NCI-H510A (cell line): ENCODE results near the gene EFHB.
"Not testable (repeated sequence)": the region's sequence is repeated elsewhere in the genome, so short reads cannot be mapped to it uniquely, and the experiment has no call there.

Experiments
- DNase-seq: peaks from one replicate; lab custom pipeline; 2025; lab: John Stamatoyannopoulos, UW

EFHB gene, protein sequence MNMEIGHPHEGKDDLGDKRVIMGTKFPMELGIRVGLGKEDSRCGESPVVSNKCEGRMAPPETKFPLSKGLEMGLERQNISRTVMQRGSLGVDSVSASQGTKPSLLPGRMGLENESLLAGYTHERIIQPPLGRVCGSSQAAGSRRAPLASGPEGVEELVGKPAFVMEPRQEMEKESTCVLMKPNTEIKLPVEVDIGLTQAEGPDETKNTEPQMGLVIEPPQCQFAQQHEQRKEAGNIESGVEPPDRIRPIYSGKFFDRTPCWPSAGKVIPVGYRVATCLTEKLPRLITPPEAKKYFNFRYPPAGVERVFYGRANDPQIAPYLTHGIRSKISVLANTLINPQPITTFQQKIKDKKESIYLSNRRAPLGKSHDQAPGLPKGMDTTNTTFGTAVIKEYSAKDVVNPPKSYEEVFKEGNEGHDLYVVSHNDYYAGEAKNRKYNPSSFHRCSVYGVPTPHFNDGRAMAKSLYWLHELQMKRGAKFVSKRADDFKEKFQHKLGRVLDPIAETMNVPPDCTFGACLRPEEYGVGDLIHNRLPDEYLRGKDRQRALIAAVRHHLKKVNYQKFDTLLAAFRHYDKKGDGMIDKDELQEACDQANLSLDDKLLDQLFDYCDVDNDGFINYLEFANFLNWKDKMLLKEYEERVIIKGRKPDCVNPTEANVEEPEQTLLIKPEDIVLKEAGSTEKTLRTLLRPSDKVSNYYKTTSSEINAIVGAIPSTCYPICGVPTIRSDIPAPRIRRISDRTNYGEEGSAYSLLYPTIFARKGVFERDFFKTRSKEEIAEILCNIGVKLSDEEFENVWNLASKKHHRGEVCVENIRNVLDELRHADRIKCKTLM

DNA sequence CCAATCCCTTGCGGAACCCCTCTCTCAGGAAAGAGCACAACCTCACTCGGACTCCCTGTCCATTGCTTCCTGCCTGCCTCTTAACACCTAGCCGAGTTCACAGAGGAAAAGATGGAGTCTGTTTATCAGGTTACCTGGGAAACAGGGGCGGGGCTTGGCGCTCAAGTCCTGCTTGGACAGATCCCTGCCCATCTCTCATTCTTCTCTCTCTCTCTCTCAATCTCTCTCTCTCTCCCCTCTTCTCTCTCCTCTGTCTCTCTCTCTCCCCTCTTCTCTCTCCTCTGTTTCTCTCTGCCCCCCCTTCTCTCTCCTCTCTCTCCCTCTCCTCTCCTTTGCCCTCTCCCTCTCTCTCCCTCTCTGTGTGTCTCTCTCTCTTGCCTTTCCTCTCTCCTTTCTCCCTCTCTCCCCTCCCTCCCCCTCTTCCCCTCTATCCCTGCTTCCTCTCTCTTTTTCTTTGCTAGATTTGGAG lies at the start of gene EFHB:
EFHB (minus strand) TSS at position 120 of the 469 bp plus-strand sequence. CDS start 199 bp downstream, outside the sequence.
- peak; percentile 68 for DNase-seq

DNA sequence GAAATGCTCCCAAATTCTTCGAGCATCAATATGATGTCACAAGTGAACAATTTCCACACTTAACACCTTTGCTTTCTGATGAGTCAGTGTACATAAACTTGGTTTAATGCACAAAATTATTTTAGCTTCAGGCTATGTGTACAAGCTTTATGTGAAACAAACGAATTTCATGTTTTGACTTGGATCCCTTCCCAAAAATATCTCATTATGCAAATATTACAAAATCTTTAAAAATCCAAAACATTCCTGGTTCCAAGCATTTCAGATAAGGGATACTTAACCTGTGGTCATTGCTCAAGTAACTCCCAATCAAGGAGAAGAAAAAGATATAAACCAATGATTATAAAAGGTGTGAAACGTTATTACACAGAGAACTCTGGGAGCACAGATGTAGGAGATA lies 38.0 kb upstream of the EFHB start:
- DNase-seq: no peak

DNA sequence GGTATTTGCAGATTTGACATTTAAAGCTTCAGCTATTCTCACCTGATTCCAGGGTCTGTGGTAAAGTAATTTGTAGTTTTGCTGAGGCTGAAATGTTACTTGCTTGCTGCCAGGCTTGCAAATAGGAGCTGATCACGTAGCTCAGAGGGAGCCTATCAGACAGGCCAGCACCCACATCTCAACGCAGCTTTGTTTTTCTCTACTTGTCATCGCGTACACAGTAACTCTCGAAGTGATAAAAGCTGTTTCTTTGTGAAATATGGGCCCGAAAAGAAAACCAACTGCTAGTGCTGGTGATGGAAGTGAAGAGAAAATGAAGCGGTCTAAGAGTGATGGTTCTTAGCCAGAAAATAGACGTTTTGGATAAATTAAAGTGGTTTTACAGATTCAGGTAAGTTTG lies 36.3 kb upstream of the EFHB start:
- no peak for DNase-seq

DNA sequence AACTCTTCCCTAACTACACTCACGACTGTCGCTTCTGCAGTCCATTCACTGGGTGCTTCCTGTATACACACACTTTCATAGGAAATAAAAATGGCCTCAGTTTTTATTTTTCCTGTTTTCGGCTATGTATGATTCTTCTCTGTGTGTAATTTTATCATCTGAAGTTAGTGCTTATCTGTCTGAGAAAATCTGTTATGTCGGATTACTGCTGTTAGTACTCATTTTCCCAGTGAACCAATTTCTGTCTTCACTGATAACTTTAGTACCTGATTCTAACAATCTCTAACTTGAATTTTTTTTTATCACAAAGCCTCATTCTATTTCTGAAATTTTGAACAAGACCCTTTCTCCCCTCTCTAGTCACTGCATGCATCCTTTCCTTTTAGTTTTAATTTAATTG lies 33.8 kb upstream of the EFHB start:
- DNase-seq: no peak

DNA sequence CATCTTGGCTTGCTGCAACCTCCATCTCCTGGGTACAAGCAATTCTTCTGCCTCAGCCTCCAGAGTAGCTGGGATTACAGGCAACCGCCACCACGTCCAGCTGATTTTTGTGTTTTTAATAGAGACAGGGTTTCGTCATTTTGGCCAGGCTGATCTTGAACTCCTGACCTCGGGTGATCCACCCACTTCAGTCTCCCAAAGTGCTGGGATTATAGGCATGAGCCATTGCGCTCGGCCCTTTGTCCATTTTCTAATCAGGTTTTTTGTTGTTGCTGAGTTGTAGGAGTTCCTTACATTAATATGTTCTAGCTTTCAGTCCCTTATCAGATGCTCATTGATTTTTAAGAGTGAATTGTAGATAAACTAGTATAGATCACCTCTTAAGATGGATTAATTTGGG lies 33.2 kb upstream of the EFHB start:
- DNase-seq: no peak

DNA sequence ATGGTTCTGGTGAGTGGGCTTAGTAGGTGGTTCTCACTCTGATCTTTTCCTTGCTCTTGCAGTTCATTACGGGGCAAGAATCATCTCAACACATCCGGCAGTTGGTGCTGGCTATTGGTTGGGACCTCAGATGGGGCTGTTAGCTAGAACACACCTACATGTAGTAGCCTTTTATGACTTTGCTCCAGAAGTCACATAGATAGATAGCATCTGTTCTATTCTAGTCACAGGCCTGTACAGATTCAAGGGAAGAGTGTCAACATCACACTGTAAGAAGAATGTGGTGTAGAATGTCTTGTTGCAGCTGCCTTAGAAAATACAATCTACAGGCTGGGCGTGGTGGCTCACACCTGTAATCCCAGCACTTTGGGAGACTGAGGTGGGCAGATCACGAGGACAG lies 27.9 kb upstream of the EFHB start:
- DNase-seq: no peak

DNA sequence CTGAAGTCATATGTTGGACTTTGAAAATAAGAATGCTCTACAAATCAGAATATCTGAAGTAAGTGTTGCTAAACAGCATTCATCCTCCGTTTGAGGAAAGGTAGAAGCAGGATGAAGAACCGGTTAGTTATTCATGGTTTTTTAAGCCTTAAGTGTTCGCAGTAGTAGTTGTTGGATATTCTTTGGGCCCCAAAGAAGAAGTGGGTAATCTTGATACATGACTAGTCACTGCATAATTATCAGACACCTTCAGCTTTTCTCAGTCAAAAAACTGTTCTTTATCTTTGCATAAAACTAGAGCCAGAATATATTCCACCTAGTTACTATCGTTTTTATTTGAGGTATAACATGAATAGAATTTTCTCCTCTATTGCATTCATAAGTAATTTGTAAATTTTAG lies 26.7 kb upstream of the EFHB start:
- no peak for DNase-seq

DNA sequence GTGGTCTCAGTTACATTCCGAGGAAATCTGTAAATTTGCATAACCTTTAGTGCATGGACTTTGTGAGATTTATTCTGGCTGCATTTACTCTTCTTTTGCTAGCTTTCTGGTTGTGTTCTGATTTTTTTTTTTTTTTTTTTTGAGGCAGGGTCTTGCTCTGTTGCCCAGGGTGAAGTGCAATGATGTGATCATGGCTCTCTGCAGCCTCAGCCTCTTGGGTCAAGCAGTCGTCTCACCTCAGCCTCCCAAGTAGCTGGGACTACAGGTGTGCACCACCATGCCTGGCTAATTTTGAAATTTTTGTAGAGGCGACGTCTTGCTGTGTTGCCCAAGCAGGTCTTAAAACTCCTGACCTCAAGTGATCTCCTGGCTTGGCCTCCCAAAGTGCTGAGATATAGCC lies 25.5 kb upstream of the EFHB start:
- DNase-seq: no peak

DNA sequence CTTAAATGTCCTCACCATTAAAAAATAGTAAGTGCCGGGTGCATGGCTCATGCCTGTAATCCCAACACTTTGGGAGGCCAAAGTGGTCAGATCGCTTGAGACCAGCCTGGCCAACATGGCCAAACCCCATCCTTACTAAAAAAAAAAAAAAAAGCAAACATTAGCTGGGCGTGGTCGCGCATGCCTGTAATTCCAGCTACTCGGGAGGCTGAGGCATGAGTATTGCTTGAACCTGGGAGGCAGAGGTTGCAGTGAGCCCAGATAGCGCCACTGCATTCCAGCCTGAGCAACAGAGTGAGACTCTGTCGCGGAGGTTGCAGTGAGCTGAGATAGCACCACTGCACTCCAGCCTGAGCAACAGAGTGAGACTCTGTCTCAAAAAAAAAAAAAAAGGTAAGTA lies 23.3 kb upstream of the EFHB start:
- DNase-seq: not testable (repeated sequence)

DNA sequence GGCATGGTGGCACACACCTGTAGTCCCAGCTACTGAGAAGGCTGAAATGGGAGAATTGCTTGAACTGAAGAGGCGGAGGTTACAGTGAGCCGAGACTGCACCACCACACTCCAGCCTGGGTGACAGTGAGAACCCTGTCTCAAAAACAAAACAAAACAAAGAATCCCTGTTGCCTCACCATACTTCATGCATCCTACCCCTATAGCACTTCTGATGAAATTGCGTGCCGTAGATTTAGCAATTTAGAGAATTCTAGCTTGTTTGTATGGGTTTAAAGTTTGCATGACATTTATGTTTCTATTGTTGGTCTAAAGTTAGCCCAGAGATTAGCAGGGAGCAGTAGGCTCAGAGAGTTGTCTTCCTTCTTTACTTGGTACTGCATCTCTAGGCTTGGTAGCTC lies 20.7 kb upstream of the EFHB start:
- DNase-seq: no peak

DNA sequence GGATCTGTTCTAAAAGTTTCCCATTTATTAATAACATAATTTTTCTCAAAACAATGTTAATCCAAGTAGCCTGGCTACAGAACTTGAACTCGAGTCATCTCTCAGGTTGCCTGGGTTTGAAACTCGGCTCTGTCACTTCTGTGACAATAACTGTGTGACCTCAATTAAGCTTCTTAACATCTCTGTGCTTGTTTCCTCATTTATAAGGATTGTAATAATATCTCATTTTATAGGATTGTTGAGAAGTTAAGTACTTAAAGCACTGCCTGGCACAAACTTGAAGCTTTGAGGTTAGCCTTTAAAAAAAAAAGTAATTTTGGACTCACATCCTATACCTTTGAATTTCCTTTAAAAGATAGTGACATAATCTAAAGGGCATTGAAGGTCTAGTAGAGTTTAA lies 16.3 kb upstream of the EFHB start:
- no peak for DNase-seq

DNA sequence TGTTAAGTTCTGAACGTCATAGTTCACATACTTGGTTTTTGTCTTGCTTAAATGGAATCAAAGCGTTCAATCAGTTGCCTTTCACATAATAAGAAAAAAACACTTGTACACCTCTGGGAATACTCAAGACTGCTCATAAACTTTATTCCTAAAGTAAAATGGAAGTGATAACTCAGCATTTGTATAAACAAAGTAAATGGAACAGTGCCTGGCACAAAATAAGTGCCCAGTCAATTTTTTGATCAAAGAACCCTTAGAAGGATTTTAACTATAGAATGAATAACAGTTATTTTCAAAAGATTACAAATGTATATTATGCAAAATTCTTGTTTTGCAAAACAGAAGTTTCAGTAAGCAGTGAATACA lies 14.2 kb upstream of the EFHB start:
- no peak for DNase-seq

DNA sequence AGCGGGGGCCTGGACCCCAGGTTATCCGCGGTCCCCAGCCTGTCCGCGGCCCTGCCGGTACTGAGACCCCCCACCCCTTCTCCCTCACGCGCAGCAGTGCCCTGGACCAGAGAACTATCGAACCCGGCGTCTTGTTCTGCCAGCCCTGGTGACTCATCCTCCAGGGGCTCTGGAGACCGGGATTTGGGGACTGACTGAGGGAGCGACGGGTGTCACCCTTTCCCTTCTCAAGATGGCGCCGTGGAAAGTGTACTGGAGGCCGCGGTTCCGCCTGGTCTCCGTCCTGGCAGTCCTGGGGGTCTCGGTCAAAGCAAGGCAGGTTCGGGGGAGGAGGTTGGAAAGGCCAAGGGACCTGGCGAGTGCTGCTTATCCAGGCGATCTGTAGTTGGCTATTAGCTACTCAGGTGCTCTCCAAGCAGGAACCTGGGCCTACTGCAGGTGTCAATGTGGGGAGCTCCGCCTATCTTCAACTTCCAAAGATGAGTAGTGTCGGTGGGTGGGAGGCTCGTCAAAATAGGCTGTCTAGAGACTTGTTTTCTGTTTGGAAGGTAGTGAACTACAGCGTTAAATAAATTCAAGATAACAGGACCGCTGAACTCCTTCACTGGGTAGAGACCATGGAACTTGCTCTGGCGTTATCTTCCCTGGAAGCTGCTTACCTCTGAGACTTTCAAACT lies 13.7 kb upstream of the EFHB start:
- DNase-seq: peak; percentile 19

DNA sequence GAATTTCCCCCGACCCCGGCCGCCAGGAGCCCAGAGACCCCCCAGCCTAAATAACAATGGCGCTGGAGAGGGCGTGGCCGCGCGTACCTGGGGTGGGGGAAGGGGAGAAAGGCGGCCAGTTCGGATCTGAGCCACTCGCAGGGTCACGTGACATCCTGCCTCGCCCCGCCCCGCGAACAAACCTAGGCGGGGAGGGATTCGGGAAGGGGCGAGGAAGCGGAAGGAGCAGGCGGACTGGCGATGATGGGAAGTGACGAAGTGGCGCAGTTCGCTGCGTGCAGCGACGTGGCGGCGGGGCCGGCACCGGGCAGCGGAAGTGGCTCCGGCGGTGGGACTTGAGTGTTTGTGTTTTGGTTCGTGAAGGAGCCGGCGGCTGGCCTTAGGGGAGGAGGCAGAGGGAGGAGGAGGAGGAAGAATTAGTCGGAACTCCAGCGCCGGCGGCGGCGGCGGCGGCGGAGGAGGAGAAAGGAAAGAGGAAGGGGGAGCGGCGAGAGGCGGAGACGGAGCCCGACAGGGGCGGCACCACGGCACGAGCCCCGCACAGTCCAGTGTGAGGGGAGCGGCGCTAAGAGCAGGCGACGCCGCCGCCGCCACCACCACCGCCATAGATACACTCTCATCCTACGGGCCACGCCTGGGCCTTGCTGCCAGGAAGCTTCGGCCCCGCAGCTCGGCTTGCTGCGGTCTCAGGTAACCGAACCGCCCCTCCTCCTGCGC lies 13.0 kb upstream of the EFHB start, which contains the start of gene RAB5A:
RAB5A (plus strand) TSS at position 266 of the 717 bp plus-strand sequence. CDS start 3,802 bp downstream, outside the sequence.
- DNase-seq: peak; percentile 93

DNA sequence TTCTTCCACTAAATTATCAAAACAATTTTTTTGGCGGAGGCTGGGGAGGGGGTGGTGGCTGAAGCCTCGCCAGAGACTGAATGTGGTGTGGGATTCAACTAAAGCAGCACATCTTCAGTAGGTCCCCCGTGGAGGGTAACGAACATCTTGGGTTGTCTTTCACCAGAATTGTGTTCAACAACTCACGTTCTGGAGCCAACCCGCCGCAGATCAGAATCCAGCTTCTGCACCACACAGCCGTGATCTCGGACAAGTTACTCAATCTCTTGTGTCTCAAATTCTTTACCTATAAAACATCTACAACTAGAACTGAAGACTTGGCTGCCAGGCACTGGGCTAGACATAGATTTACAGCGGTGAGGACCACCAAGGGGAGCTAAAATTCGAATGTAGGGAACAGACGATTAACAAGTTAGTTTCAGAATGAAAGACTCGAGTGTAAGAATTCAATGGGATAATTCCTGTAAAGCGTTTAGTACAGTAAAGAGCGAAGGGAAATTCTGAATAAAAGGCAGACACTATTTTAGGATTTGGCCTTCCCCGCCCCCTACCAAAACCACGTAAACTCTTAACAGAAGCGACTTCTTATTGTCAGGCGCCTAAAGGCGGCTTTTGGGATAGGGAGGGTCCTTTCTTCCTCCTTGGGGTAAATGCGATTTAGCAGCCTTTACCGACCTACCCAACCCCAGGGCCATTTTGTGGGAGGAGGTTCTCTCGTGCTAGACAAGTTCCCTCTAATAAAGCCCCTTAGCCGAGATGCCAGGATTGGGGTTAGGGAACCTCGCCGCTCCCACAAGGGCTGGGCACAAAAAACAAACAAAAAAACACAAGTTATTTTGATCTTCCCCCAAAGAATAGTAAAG lies 12.2 kb upstream of the EFHB start:
- no peak for DNase-seq

DNA sequence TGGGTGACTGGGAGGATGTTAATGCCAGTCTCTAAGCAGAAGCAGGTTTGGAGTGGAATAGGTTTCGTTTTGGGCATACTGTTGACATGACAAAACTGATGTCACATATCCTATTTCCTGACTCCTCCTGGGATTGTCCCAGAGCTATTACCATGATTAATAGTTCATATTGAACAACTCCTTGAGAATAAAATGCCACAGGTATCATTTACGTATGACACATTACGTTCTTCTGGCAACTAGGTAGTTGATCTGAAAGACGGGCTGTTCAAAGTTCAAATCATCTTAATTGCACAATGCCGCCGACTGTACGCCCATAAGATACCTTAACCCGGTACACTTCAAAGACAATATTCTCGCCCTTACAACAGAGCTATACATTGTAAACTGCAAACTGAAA lies 11.5 kb upstream of the EFHB start:
- no peak for DNase-seq

DNA sequence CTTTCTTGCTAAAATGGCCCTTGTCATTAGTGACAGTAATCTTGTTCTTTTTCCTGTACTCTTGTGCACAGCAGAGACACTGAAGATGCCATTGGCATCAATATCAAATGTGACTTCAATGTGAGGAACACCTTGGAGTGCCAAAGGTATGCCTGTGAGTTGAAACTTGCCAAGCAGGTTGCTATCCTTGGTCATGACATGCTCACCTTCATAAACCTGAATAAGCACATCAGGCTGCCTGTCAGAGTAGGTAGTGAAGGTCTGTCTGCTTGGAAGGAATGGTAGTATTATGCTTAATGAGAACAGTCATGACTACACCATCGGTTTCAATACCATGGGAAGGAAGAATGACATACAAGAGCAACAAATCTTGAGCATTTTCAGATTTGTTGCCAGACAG lies 6.6 kb upstream of the EFHB start:
- DNase-seq: no peak

DNA sequence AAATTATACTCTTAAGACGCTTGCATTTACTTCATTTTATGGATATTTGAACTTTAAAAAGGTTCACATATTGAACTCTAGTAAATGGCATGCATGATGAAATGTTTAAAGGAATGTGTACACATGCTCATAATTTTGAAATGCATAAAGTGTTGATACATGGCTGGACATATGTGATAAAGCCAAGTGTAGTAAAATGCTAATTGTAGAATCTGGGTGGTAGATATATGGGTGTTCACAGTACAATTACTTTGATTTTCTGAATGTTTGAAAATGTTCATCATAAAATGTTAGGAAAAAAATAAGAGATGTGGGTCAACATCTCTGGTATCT lies 4.2 kb upstream of the EFHB start:
- no peak for DNase-seq

DNA sequence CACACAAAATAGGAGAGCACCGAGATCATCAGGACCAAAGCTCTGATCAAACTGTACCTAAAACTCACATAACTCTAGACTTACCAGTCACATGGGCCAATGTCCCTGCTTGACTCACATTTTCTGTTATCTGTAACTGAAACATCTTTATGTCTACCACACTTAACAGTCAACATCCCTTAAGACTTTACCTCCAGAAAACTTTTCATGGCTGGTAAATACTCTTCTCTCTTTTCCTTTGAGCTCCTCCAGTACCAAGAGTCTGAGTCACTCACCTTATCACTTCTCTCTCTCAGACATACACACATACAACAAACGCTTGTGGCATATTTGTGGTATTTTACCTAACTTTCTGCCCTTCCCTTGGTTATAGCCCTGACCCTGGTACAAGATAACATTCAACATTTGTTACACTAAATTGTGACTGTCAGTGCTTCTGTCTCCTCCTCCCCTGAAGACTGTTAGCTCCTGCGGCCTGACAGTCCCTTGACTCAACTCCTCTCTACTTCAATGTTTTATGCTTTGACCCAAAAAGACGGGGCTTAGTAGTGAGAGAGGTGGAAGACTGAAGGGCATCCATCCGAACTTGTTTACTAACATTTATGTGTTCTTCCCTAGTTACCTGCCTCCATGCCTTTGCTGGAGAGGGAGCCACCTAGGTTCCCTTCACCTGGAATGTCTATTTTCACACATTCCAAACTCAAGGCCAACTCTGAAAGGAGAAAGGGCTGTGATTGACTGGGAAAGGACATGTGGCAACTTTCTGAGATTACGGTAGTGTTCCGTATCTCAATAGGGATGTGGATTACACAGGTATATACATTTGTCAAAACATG lies 3.7 kb upstream of the EFHB start:
- DNase-seq: no peak

DNA sequence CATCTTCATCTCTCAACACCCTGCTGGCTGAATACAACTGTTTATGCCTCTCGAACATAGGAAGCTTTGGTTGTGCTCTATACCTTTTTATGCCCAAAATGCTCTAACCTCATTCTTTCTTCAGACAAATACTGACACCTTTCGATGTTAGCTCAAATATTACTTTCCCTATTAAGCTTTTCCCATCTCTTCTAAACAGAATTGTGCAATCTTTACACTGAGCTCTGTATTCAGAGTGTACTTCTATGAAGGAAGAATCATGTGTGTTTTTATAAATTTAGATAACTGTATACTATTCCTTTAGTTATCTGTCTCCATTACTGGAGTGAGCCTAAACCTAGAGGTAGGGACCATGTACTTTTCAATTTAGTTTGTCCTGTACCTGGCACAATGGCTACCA lies 1.6 kb downstream of the EFHB start:
- no peak for DNase-seq
